EH (cell line): ENCODE measurements around the gene ZMYND11.
A peak's percentile ranks its signal among the peaks of the same experiment; 100 is the strongest.

Experiments used
- DNase-seq: peaks from one replicate; pipeline ENCODE4 v3.0.0-alpha.2; 2015; ENCODE audit warnings: low read depth

The ZMYND11 gene

GRCh38 chr10:135132-135600 is at the start of gene ZMYND11:
TSS of gene ZMYND11 (plus strand) at chr10:135455. CDS start at chr10:180013, 44,558 bp downstream.
- peak; percentile 74 for DNase-seq

- no peak for DNase-seq
These were observed 49.2 kb upstream of the ZMYND11 start for GRCh38 chr10:86031-86430.

GRCh38 chr10:87177-88080 is 47.8 kb upstream of the ZMYND11 start:
- DNase-seq = no peak

- DNase-seq = no peak
These were observed 47.0 kb upstream of the ZMYND11 start for GRCh38 chr10:88253-88652.

GRCh38 chr10:89248-89647 is 46.0 kb upstream of the ZMYND11 start:
- DNase-seq = no peak

- DNase-seq = no peak
These were observed 45.1 kb upstream of the ZMYND11 start for GRCh38 chr10:90161-90560.

GRCh38 chr10:91313-91712 is 43.9 kb upstream of the ZMYND11 start:
- DNase-seq = no peak

GRCh38 chr10:92153-92552 is 43.1 kb upstream of the ZMYND11 start:
- DNase-seq = no peak

GRCh38 chr10:92846-93245 is 42.4 kb upstream of the ZMYND11 start:
- DNase-seq = no peak

- DNase-seq = no peak
These were observed 40.6 kb upstream of the ZMYND11 start for GRCh38 chr10:94613-95012.

- no peak for DNase-seq
These were observed 39.7 kb upstream of the ZMYND11 start for GRCh38 chr10:95356-96115.

GRCh38 chr10:96466-96865 is 38.8 kb upstream of the ZMYND11 start:
- no peak for DNase-seq

GRCh38 chr10:104416-104815 is 30.8 kb upstream of the ZMYND11 start:
- DNase-seq = no peak

GRCh38 chr10:104862-105565 is 30.2 kb upstream of the ZMYND11 start:
- DNase-seq = no peak

GRCh38 chr10:105806-106205 is 29.4 kb upstream of the ZMYND11 start:
- DNase-seq = no peak

- DNase-seq = no peak
These were observed 28.5 kb upstream of the ZMYND11 start for GRCh38 chr10:106740-107139.

- DNase-seq = peak; percentile 9
These were observed 23.0 kb upstream of the ZMYND11 start for GRCh38 chr10:112246-112645.

GRCh38 chr10:124874-125273 is 10.4 kb upstream of the ZMYND11 start:
- DNase-seq = no peak

GRCh38 chr10:127612-128432 is 7.4 kb upstream of the ZMYND11 start:
- DNase-seq = no peak

- DNase-seq = peak; percentile 38
These were observed 5.4 kb upstream of the ZMYND11 start for GRCh38 chr10:129810-130209.
